ENCODE results near the gene LAMC1. TPM values are rescaled to one million over a fixed set of nuclear protein-coding genes. Genes with fewer than 3 reads are reported as not detected.
A peak's percentile ranks its signal among the peaks of the same experiment; 100 is the strongest.

The LAMC1 gene
- polyA plus RNA-seq, 1 experiment = 360 TPM

DNA sequence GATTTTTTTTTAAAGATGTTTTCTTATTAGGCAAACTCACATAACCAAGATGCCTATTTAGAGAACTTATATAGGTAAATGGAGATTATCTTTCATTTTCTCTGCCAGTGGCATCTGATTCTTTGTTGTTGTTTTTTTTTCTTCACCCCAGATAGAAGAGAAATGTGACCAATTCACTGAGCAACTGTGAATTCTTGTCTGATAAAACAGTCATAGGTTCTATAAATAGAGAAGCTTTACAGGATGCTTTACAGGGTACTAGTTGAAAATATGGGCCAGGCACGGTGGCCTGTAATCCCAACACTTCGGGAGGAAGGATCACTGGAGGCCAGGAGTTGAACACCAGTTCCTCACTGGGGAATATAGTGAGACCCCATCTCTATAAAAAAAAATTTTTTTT is 112.1 kb downstream of the LAMC1 start:
- H3K4me3 ChIP-seq (ENCODE audit: low read depth, low read length) = no peak overlapping the region
- no peak for DNase-seq (ENCODE audit: low read depth)
- H3K27me3 ChIP-seq (ENCODE audit: control insufficient read depth, insufficient read depth, low read length) = no peaks in the 10 kb centered on the region
- TF ChIP-seq, protein P1, sequence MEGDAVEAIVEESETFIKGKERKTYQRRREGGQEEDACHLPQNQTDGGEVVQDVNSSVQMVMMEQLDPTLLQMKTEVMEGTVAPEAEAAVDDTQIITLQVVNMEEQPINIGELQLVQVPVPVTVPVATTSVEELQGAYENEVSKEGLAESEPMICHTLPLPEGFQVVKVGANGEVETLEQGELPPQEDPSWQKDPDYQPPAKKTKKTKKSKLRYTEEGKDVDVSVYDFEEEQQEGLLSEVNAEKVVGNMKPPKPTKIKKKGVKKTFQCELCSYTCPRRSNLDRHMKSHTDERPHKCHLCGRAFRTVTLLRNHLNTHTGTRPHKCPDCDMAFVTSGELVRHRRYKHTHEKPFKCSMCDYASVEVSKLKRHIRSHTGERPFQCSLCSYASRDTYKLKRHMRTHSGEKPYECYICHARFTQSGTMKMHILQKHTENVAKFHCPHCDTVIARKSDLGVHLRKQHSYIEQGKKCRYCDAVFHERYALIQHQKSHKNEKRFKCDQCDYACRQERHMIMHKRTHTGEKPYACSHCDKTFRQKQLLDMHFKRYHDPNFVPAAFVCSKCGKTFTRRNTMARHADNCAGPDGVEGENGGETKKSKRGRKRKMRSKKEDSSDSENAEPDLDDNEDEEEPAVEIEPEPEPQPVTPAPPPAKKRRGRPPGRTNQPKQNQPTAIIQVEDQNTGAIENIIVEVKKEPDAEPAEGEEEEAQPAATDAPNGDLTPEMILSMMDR (IDR thresholded peaks at IDR 0.05; ENCODE audit: insufficient read depth, low read depth, low read length) = no peak
- POLR2A ChIA-PET = interaction anchor here (0.7 kb wide), 1 partner anchor 28 kb away, joined by 5 read pairs; no protein-coding TSS in a partner anchor
- CTCF ChIA-PET = interaction anchor here (0.6 to 1.3 kb wide), 3 partner anchors 13 to 938 kb away, joined by 3 to 5 read pairs (median 4); no protein-coding TSS in a partner anchor
- peaks cover 24% of the 10 kb centered on the region for H3K36me3 ChIP-seq (ENCODE audit: control insufficient read depth, insufficient read depth, low read length)

DNA sequence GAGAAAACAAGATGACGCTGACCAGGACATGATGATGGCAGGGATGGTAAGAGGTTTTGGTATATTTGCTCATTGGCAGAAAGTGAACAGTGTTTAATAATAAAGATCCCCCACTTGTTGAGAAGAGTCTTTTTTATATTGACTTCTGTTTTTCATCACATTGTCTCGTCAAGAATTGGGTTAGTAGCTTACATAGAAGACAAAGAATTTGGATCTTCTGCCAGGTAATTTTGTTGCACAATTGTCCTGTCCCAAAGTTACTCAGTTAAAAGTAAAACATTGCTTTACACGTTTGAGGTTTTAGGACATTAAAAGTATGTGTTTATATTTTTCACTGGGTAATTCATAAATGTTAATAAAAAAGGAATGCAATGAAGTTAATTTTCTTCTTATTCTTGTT is 114.6 kb downstream of the LAMC1 start:
- DNase-seq (ENCODE audit: low read depth) = peak; percentile 55
- TF ChIP-seq, protein P1 (IDR thresholded peaks at IDR 0.05; ENCODE audit: insufficient read depth, low read depth, low read length) = no peak
- H3K36me3 ChIP-seq (ENCODE audit: control insufficient read depth, insufficient read depth, low read length) = peaks cover 33% of the 10 kb centered on the region
- no peaks in the 10 kb centered on the region for H3K27me3 ChIP-seq (ENCODE audit: control insufficient read depth, insufficient read depth, low read length)
- no peak overlapping the region for H3K4me3 ChIP-seq (ENCODE audit: low read depth, low read length)
- ChIA-PET POLR2A (interaction anchor here (0.8 kb wide), 1 partner anchor 11 kb away, joined by 4 read pairs; no protein-coding TSS in a partner anchor), CTCF (interaction anchor here (0.7 to 1.3 kb wide), 3 partner anchors 8 to 144 kb away, joined by 3 to 6 read pairs (median 3); no protein-coding TSS in a partner anchor)

DNA sequence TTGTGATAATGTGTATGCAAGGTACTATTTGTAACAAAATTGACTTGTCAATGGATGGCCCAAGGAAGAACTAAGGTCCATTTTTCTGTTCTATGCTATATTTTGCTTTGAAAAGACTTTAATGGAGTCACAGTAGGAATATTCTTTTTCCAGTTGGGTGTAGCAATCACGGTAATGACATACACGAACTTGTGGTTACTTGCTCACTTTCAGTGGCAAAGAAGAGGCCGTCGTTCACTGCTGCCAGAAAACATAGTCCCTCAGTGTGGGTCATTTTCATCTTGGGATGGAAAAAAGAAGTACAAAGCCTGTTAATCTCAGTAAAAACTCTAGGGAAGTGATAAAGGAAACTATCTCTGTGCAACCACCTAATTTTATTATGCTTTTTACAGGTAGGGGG is 115.1 kb downstream of the LAMC1 start:
- Histone ChIP-seq H3K36me3 (ENCODE audit: control insufficient read depth, insufficient read depth, low read length) (peaks cover 35% of the 10 kb centered on the region), H3K4me3 (ENCODE audit: low read depth, low read length) (no peak overlapping the region), H3K27me3 (ENCODE audit: control insufficient read depth, insufficient read depth, low read length) (no peaks in the 10 kb centered on the region)
- TF ChIP-seq, protein P1 (IDR thresholded peaks at IDR 0.05; ENCODE audit: insufficient read depth, low read depth, low read length) = no peak
- no peak for DNase-seq (ENCODE audit: low read depth)
- ChIA-PET POLR2A (interaction anchor here (0.6 kb wide), 1 partner anchor 111 kb away, joined by 3 read pairs; no protein-coding TSS in a partner anchor), CTCF (no interaction called here)

DNA sequence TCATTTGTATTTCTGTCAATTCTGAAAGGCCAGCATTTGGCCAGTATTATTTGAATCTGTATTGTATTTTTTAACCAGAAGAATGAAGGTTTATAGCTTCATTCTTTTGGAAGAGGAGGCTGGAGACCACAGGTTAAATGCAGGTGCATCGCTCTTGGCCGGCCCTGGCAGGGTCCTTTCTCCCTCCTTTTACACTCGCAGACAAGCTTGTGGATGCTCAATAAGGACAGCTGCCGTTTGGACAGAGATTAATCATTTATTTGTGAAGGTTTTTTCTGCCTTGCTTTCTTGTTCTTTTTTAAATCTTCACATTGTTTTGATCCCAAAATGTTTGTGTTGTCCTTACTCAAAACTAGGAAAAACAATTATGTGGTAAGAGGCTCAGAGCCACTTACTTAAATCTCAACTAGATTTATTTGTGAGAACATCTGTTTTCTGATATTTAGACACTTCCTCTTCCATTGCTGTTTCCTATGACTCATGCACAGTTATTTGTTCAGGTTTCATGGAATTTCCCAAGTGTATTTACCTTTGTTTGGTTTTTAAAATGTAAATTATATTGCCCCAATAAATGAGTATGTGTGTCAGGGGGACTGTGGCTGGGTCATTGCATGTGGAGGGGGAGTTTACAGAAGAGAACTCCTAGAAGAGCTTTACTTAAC is 116.2 kb downstream of the LAMC1 start:
- Histone ChIP-seq H3K27me3 (ENCODE audit: control insufficient read depth, insufficient read depth, low read length) (no peaks in the 10 kb centered on the region), H3K4me3 (ENCODE audit: low read depth, low read length) (no peak overlapping the region), H3K36me3 (ENCODE audit: control insufficient read depth, insufficient read depth, low read length) (peaks cover 34% of the 10 kb centered on the region)
- CTCF ChIA-PET = interaction anchor here (0.5 to 1.5 kb wide), 4 partner anchors 21 to 176 kb away, joined by 3 to 6 read pairs (median 4); no protein-coding TSS in a partner anchor
- no peak for DNase-seq (ENCODE audit: low read depth)
- POLR2A ChIA-PET = no interaction called here
- TF ChIP-seq, protein P1 (IDR thresholded peaks at IDR 0.05; ENCODE audit: insufficient read depth, low read depth, low read length) = no peak

DNA sequence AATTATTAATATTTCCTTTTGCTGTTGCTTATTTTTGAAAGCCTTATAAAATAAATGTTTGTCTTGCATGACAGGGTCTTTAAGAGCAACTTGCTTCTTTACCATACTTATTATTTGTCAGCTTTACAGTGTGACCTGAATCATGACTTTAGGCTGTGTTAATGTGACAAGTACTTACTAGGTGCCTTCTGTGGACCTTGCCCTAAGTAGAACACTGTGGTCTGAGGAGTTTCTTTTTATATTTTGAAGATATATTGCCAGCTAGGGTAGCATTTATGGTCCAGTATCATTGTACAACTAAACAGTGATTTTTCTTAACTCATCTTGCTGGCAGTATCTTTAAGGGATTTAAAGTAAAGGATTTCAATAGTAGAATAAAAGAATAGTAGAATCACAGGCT is 117.4 kb downstream of the LAMC1 start:
- H3K27me3 ChIP-seq (ENCODE audit: control insufficient read depth, insufficient read depth, low read length) = no peaks in the 10 kb centered on the region
- TF ChIP-seq, protein P1 (IDR thresholded peaks at IDR 0.05; ENCODE audit: insufficient read depth, low read depth, low read length) = no peak
- H3K36me3 ChIP-seq (ENCODE audit: control insufficient read depth, insufficient read depth, low read length) = peaks cover 35% of the 10 kb centered on the region
- H3K4me3 ChIP-seq (ENCODE audit: low read depth, low read length) = no peak overlapping the region
- POLR2A ChIA-PET = no interaction called here
- CTCF ChIA-PET = interaction anchor here (1.3 to 1.5 kb wide), 4 partner anchors 68 to 178 kb away, joined by 3 to 6 read pairs (median 3); no protein-coding TSS in a partner anchor
- no peak for DNase-seq (ENCODE audit: low read depth)

Data from BJ (cell line).